ENCODE measurements around the gene BBS9. TPM values are rescaled to one million over a fixed set of nuclear protein-coding genes. Genes with fewer than 3 reads are reported as not detected.
A peak's percentile ranks its signal among the peaks of the same experiment; 100 is the strongest.
"Not testable (repeated sequence)": the region's sequence is repeated elsewhere in the genome, so short reads cannot be mapped to it uniquely, and the experiment has no call there.

BBS9 gene
- total RNA-seq, 2 experiments from 2014 or later: 13.7 to 17.2 TPM

DNA sequence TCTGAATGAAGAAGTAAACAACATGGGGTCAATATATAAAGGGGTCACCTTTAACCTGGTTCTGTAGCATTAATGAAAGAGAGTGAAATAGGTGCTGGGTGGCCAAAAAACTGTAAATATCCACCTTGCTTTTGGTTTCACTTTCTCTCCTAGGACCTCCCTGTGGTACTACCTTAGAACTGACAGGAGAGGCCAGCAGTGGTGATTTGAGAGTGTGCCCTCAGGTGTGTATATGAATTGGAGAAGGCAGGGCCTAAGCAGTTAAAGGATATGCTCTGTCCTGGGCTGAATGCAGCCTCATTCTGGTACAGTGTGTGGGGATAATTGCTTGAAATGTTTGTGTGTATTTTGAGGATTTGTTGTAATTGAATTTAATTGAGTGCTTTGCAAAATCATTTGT is 62.0 kb downstream of the BBS9 start:
- Mint-ChIP-seq H3K4me3 (peak overlapping the region; percentile 46), H3K36me3 (no peaks in the 10 kb centered on the region), H3K27ac (peak overlapping the region; percentile 55), H3K27me3 (no peaks in the 10 kb centered on the region), H3K9me3 (peaks cover 3% of the 10 kb centered on the region), H3K4me1 (peaks cover 11% of the 10 kb centered on the region)
- ATAC-seq (ENCODE audit: low read depth) (peak; percentile 95), DNase-seq (no peak)
- POLR2A ChIA-PET: interaction anchor here (1.0 kb wide), 1 partner anchor 702 kb away, joined by 3 read pairs; no protein-coding TSS in a partner anchor

DNA sequence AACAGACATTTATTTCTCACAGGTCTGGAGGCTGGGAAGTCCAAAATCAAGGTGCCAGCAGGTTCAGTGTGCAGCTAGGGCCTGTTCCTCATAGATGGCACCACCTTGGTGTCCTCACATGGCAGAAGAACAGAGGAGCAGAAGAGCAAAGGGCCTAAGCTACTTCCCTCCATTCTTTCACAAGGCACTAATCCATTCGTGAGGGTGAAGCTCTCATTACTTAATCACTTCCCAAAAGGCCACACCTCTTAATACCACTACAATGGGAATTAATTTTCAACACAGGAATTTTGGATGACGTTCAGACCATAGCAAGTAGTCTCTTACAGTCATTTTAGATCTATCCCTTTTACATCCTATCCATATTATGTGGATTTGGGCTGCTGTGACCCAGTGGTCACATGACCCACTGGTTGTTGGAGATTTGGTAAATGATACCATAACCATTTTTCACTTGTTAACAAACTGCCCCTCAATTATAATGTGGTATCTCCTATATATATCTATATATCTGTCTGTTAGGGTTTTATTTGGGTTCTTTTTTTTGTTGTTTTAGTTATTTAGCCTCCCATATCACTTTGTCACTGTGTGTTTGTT is 63.4 kb downstream of the BBS9 start:
- H3K27ac Mint-ChIP-seq: no peak overlapping the region
- peaks cover 11% of the 10 kb centered on the region for H3K4me1 Mint-ChIP-seq
- POLR2A ChIA-PET: no interaction called here
- no peaks in the 10 kb centered on the region for H3K27me3 Mint-ChIP-seq
- H3K36me3 Mint-ChIP-seq: no peaks in the 10 kb centered on the region
- peaks cover 3% of the 10 kb centered on the region for H3K9me3 Mint-ChIP-seq
- DNase-seq: no peak
- ATAC-seq (ENCODE audit: low read depth): no peak
- no peak overlapping the region for H3K4me3 Mint-ChIP-seq

DNA sequence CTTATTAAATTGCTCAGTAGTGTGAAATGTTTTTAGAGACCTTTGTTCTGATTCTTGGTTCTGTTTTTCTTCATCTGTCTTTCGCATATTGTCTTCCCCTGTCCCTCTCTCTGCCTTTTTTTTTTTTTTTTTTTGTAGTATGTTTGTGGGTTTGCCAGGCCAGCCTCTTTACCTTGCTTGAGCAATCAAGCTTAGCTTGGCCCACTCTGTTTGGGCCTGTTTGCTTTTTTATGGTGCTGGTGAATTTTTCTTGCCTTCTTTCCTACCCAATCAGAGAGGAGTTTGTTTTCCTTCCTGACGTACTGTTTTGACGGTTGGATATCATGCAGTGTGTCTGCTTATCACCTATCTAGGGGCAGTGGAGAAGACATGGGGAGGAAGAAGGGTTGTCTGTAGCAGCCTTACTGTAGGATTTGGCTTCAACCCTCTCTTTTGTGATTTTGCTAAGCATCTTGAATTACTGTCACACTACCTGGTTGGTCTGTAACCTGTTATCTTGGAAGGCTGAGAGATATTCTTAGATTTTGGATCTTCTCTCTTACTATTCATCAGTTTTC is 64.0 kb downstream of the BBS9 start:
- Mint-ChIP-seq H3K36me3 (no peaks in the 10 kb centered on the region), H3K27ac (no peak overlapping the region), H3K27me3 (no peaks in the 10 kb centered on the region), H3K4me3 (no peak overlapping the region), H3K9me3 (peaks cover 3% of the 10 kb centered on the region), H3K4me1 (peaks cover 11% of the 10 kb centered on the region)
- DNase-seq (no peak), ATAC-seq (ENCODE audit: low read depth) (no peak)
- POLR2A ChIA-PET: no interaction called here

DNA sequence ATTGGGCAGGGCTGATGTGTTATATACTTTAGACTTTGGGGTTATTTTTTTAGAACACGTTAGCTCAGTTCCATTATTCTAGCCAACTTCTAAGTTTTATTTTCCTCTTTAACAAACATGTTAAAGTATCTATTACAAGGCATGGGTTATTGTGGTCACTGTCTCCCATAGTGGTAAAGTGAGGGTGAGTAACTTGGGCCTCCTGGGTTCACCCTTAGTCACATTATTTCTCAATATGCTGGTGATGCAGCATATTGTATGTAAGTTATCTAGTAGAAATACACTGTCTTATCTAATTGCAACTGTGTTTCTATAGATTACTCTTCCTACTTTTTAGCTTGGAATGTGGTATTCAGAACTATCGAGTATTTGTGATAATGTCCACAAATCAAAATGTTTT is 65.9 kb downstream of the BBS9 start:
- no peak for DNase-seq
- H3K4me3 Mint-ChIP-seq: no peak overlapping the region
- POLR2A ChIA-PET: no interaction called here
- H3K9me3 Mint-ChIP-seq: peaks cover 3% of the 10 kb centered on the region
- ATAC-seq (ENCODE audit: low read depth): no peak
- no peaks in the 10 kb centered on the region for H3K36me3 Mint-ChIP-seq
- peaks cover 11% of the 10 kb centered on the region for H3K4me1 Mint-ChIP-seq
- H3K27me3 Mint-ChIP-seq: no peaks in the 10 kb centered on the region
- H3K27ac Mint-ChIP-seq: no peak overlapping the region

DNA sequence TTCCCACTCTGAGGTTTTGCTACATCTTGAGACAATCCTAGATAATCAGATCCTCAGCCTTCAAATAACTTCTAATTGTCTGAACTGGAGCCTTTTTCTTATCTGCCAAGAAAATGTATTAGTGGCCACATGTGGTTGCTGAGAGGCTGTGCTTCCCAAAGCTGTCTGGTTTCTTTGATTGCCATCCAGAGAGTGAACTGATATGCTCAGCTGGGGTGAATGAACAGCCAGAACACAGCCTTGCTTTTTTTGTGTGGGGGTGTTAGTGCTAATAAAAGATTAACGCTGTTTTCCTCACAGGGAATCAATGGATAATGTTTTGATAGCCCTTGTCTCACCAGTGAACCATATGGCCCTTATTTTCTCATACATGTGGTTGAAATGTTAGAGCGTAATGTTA is 66.9 kb downstream of the BBS9 start:
- no peak overlapping the region for H3K4me3 Mint-ChIP-seq
- DNase-seq (no peak), ATAC-seq (ENCODE audit: low read depth) (no peak)
- H3K27ac Mint-ChIP-seq: no peak overlapping the region
- H3K36me3 Mint-ChIP-seq: no peaks in the 10 kb centered on the region
- no peaks in the 10 kb centered on the region for H3K27me3 Mint-ChIP-seq
- H3K9me3 Mint-ChIP-seq: peaks cover 3% of the 10 kb centered on the region
- POLR2A ChIA-PET: no interaction called here
- peaks cover 4% of the 10 kb centered on the region for H3K4me1 Mint-ChIP-seq

DNA sequence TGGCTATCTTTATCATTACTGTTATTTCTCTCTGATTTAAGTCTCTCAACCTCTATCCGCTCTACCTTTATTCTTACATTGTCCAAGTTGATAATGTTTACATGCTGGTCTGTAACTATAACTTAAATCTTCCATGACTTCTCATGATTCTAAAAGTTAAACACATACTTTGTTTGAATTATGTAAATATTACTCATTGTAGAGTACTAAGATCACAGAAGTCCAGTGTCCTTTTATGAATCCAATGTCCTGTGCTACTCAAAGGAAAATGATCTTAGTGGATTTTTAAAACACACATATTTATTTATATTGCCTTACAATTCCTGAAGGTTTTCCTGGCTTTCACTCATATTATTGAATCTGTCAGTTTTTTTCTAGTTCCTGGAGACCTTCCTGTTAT is 70.9 kb downstream of the BBS9 start:
- peaks cover 2% of the 10 kb centered on the region for H3K9me3 Mint-ChIP-seq
- DNase-seq: no peak
- no peak overlapping the region for H3K4me3 Mint-ChIP-seq
- H3K27ac Mint-ChIP-seq: no peak overlapping the region
- H3K27me3 Mint-ChIP-seq: no peaks in the 10 kb centered on the region
- H3K4me1 Mint-ChIP-seq: peaks cover 3% of the 10 kb centered on the region
- POLR2A ChIA-PET: no interaction called here
- no peak for ATAC-seq (ENCODE audit: low read depth)
- no peaks in the 10 kb centered on the region for H3K36me3 Mint-ChIP-seq

DNA sequence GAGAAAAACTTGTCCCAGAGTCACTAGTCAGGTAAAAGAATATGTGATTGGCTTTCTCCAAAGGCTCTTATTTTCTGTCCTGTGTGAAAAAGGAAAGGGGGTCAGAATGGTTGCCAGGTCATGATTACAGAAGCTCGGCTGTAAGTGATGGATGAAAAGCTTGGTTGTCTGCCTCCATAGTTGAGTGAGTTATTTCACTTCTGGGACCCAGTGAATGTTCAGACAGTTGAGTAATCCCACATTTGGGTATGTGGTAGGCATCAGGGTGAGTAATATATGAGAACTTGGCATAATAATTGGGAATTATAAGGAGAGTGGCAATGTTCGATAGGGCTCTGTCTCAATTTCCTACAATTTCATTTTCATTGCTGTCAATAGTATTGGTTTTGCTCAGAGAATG is 72.5 kb downstream of the BBS9 start:
- no peak for ATAC-seq (ENCODE audit: low read depth)
- POLR2A ChIA-PET: no interaction called here
- DNase-seq: no peak
- peaks cover 3% of the 10 kb centered on the region for H3K4me1 Mint-ChIP-seq
- no peaks in the 10 kb centered on the region for H3K27me3 Mint-ChIP-seq
- H3K9me3 Mint-ChIP-seq: peaks cover 2% of the 10 kb centered on the region
- no peak overlapping the region for H3K4me3 Mint-ChIP-seq
- H3K27ac Mint-ChIP-seq: no peak overlapping the region
- no peaks in the 10 kb centered on the region for H3K36me3 Mint-ChIP-seq

DNA sequence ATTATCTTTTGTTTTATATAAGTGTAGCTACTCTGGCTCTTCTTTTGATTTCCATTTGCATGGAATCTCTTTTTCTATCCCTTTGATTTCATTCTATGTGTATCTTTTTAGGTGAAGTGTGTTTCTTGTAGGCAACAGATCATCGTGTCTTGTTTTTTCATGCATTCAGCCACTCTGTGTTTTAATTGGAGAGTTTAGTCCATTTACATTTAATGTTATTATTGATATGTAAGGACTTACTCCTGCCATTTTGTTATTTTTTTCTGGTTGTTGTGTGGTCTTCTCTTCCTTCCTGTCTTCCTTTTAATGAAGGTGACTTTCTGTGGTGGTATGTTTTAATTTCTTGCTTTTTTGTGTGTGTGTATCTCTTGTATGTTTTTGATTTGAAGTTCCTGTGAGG is 81.6 kb downstream of the BBS9 start:
- H3K27me3 Mint-ChIP-seq: no peaks in the 10 kb centered on the region
- DNase-seq (no peak), ATAC-seq (ENCODE audit: low read depth) (no peak)
- H3K4me1 Mint-ChIP-seq: no peaks in the 10 kb centered on the region
- H3K9me3 Mint-ChIP-seq: peaks cover 20% of the 10 kb centered on the region
- POLR2A ChIA-PET: no interaction called here
- no peak overlapping the region for H3K4me3 Mint-ChIP-seq
- no peak overlapping the region for H3K27ac Mint-ChIP-seq
- peaks cover 4% of the 10 kb centered on the region for H3K36me3 Mint-ChIP-seq

DNA sequence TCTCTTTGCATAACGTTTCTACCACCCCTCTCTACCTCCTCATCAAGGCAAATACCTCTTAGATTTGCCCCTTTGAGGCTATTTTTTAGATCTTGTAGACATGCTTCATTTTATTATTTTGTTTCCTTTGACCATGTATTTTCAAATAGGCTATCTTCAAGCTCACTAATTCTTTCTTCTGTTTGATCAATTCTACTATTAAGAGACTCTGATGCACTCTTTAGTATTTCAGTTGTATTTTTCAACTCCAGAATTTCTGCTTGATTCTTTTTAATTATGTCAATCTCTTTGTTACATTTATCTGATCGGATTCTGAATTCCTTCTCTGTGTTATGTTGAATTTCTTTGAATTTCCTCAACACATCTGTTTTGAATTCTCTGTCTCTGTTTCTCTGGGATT is 82.8 kb downstream of the BBS9 start:
- ATAC-seq (ENCODE audit: low read depth): no peak
- POLR2A ChIA-PET: no interaction called here
- no peaks in the 10 kb centered on the region for H3K4me1 Mint-ChIP-seq
- peaks cover 20% of the 10 kb centered on the region for H3K9me3 Mint-ChIP-seq
- no peak overlapping the region for H3K4me3 Mint-ChIP-seq
- H3K36me3 Mint-ChIP-seq: peaks cover 4% of the 10 kb centered on the region
- H3K27me3 Mint-ChIP-seq: no peaks in the 10 kb centered on the region
- no peak overlapping the region for H3K27ac Mint-ChIP-seq
- DNase-seq: no peak

DNA sequence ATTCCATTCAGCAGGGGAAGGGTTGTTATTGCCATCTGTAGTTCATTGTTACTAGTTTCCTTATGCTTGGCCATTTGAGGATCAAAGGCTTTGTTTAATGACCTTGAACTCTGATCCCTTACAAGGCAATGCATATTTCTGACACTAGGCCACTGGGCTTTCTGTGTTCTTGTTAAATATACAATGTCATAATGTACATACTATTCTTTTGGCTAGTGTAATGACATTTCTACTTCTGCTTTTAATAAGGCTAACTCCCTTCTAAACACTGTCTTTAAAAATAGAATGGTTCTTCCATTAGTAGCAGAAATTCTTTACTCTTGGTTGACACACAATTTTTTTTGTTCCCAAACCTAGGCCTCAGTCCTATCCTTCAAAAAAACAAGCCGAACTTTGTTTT is 86.6 kb downstream of the BBS9 start:
- peaks cover 2% of the 10 kb centered on the region for H3K36me3 Mint-ChIP-seq
- H3K27ac Mint-ChIP-seq: no peak overlapping the region
- peaks cover 9% of the 10 kb centered on the region for H3K9me3 Mint-ChIP-seq
- H3K4me3 Mint-ChIP-seq: no peak overlapping the region
- no peaks in the 10 kb centered on the region for H3K4me1 Mint-ChIP-seq
- ATAC-seq (ENCODE audit: low read depth) (no peak), DNase-seq (no peak)
- H3K27me3 Mint-ChIP-seq: no peaks in the 10 kb centered on the region
- POLR2A ChIA-PET: no interaction called here

DNA sequence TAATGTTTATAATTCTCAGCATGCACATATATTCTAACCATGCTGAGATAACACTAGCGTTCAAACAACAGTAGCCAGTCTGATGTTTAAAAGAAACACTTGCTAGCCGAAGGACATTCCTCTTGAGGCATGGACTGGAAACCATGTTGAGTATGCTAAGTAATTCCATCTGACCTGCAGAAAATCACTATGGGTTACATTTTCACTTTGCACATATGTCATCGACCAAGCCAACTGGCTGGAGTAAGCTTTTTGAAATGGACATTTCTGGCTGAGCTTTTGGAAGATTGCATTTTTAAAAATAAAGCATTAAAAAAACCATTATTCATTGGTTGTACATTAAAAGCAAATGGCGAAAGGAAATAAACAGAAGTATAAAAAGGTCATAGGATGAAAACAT is 88.2 kb downstream of the BBS9 start:
- Mint-ChIP-seq H3K4me1 (no peaks in the 10 kb centered on the region), H3K9me3 (no peaks in the 10 kb centered on the region), H3K4me3 (no peak overlapping the region), H3K27ac (no peak overlapping the region), H3K36me3 (no peaks in the 10 kb centered on the region), H3K27me3 (no peaks in the 10 kb centered on the region)
- ATAC-seq (ENCODE audit: low read depth) (no peak), DNase-seq (no peak)
- POLR2A ChIA-PET: no interaction called here

DNA sequence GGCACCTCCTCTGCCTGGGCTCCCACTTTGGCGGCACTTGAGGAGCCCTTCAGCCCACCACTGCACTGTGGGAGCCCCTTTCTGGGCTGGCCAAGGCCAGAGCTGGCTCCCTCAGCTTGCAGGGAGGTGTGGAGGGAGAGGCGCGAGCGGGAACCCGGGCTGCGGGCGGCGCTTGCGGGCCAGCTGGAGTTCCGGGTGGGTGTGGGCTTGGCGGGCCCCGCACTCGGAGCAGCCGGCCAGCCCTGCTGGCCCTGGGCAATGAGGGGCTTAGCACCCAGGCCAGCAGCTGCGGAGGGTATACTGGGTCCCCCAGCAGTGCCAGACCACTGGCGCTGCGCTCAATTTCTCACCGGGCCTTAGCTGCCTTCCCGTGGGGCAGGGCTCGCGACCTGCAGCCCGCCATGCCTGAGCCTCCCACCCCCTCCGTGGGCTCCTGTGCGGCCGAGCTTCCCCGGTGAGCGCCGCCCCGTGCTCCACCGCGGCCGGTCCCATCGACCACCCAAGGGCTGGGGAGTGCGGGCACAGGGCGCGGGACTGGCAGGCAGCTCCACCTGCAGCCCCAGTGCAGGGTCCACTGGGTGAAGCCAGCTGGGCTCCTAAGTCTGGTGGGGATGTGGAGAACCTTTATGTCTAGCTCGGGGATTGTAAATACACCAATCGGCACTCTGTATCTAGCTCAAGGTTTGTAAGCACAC is 89.6 kb downstream of the BBS9 start:
- H3K9me3 Mint-ChIP-seq; H3K4me3 Mint-ChIP-seq; H3K27ac Mint-ChIP-seq; H3K4me1 Mint-ChIP-seq; ATAC-seq (ENCODE audit: low read depth); H3K36me3 Mint-ChIP-seq; H3K27me3 Mint-ChIP-seq; DNase-seq; POLR2A ChIA-PET: not testable (repeated sequence)

DNA sequence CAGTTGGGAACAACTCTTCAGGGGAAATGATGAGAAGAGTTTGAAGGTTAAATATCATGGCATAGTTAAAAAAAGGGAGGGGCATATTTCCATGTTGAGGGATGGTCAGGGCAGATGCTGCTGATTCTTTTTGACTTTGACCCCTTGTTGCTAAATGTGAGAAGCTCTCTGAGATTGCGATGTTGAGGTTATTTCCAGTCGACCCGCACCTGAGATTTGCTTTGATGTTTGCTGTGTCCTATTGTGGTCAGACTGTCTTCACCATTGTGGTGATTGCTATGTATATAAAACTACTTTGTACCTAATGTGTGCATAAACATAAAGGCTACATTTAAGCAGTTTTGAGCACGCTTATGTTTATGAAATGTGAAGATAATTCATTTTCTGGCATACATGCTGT is 90.9 kb downstream of the BBS9 start:
- DNase-seq (no peak), ATAC-seq (ENCODE audit: low read depth) (no peak)
- no peaks in the 10 kb centered on the region for H3K4me1 Mint-ChIP-seq
- H3K9me3 Mint-ChIP-seq: no peaks in the 10 kb centered on the region
- no peaks in the 10 kb centered on the region for H3K27me3 Mint-ChIP-seq
- POLR2A ChIA-PET: no interaction called here
- no peak overlapping the region for H3K4me3 Mint-ChIP-seq
- H3K36me3 Mint-ChIP-seq: no peaks in the 10 kb centered on the region
- no peak overlapping the region for H3K27ac Mint-ChIP-seq

DNA sequence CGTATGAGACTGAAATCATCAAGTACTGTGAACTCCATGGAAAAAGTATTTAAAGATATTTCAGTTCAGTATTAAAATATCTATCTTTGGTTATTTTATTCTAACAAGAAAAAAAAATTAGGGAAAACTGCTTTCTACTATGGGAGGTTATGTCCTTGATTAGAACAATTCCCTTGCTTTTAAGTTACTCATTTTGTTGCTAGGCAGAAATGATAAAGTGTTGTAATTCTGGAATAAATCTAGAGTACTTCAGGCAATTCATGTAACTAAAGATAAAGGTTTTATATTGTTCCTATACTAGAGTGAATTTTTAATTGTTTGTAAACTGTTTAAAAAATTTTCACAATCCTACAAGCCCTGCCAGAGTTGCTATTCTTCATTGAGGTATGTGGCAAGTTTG is 92.0 kb downstream of the BBS9 start:
- no peaks in the 10 kb centered on the region for H3K4me1 Mint-ChIP-seq
- no peaks in the 10 kb centered on the region for H3K9me3 Mint-ChIP-seq
- no peaks in the 10 kb centered on the region for H3K27me3 Mint-ChIP-seq
- no peaks in the 10 kb centered on the region for H3K36me3 Mint-ChIP-seq
- H3K27ac Mint-ChIP-seq: no peak overlapping the region
- ATAC-seq (ENCODE audit: low read depth) (no peak), DNase-seq (no peak)
- POLR2A ChIA-PET: no interaction called here
- no peak overlapping the region for H3K4me3 Mint-ChIP-seq
